GM10248 (cell line): ENCODE data around the gene ATOSB.
A peak's percentile ranks its signal among the peaks of the same experiment; 100 is the strongest.

ENCODE experiments used
- CTCF ChIA-PET: fragments of 300-600 bp; sonication (Branson Sonifier 250); formaldehyde crosslinking; extraction: SDS; loops from one replicate; lab custom pipeline; 2021; ENCODE audit warnings: antibody characterized with exemption; lab: Yijun Ruan, JAX
- POLR2A ChIA-PET: fragments of 350-650 bp; sonication (Branson Sonifier 250); formaldehyde crosslinking; extraction: SDS; loops from one replicate; lab custom pipeline; 2020; ENCODE audit warnings: antibody characterized with exemption; lab: Yijun Ruan, JAX
- DNase-seq: peaks from one replicate; pipeline ENCODE4 v3.0.0; 2012; ENCODE audit errors: extremely low spot score
- TF ChIP-seq, protein P1 (sequence below): IDR thresholded peaks from 2 replicates; pipeline ENCODE4 v1.5.1; 2012; ENCODE audit warnings: mild to moderate bottlenecking, low read depth; ENCODE audit errors: extremely low read depth, missing control alignments, control extremely low read depth

ATOSB gene

DNA sequence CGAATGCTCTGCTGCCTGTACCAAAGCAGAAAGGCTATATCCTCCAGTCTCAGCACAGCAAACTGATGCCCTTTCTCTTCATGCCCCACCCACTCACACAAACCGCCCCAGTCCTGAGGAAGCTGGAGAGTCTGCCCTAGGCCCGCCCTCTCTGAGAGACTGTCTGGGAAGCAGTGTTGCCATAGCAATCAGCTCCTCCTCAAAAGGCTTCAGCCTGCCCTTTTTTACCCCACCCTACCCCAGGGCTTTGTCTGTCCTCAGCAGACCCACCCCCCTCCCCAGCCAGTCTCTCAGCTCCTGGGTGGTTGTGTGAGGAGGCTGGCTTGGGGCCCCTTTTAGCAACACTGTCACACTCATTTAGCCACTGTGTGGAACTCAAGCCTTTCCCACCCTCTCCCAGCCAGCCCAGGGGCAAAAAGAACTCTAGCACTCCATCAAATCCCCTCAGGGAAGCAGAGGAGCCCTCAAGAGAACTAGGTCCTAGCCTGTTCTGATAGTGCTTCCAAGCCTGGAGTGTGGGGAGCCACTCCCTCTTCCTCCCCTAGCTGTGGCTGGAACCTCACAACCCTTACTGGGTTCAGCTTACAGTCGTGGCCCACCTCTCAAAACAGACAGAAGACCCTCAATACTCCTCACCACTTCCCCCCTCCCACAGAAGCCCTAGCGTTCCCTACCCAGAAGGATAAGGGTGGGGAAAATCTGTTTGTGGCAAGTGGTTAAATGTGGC, 1.4 kb downstream of the ATOSB start:
- DNase-seq = peak; percentile 49
- ChIA-PET POLR2A (interaction anchor here (0.6 to 1.6 kb wide), 4 partner anchors 11 to 614 kb away, joined by 3 to 5 read pairs (median 4); no protein-coding TSS in a partner anchor), CTCF (interaction anchor here (0.6 to 5.1 kb wide), 12 partner anchors 12 to 1027 kb away, joined by 3 to 42 read pairs (median 4); partner anchors contain the start of genes PIGO and STOML2)
- TF ChIP-seq, protein P1, sequence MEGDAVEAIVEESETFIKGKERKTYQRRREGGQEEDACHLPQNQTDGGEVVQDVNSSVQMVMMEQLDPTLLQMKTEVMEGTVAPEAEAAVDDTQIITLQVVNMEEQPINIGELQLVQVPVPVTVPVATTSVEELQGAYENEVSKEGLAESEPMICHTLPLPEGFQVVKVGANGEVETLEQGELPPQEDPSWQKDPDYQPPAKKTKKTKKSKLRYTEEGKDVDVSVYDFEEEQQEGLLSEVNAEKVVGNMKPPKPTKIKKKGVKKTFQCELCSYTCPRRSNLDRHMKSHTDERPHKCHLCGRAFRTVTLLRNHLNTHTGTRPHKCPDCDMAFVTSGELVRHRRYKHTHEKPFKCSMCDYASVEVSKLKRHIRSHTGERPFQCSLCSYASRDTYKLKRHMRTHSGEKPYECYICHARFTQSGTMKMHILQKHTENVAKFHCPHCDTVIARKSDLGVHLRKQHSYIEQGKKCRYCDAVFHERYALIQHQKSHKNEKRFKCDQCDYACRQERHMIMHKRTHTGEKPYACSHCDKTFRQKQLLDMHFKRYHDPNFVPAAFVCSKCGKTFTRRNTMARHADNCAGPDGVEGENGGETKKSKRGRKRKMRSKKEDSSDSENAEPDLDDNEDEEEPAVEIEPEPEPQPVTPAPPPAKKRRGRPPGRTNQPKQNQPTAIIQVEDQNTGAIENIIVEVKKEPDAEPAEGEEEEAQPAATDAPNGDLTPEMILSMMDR = no peak

DNA sequence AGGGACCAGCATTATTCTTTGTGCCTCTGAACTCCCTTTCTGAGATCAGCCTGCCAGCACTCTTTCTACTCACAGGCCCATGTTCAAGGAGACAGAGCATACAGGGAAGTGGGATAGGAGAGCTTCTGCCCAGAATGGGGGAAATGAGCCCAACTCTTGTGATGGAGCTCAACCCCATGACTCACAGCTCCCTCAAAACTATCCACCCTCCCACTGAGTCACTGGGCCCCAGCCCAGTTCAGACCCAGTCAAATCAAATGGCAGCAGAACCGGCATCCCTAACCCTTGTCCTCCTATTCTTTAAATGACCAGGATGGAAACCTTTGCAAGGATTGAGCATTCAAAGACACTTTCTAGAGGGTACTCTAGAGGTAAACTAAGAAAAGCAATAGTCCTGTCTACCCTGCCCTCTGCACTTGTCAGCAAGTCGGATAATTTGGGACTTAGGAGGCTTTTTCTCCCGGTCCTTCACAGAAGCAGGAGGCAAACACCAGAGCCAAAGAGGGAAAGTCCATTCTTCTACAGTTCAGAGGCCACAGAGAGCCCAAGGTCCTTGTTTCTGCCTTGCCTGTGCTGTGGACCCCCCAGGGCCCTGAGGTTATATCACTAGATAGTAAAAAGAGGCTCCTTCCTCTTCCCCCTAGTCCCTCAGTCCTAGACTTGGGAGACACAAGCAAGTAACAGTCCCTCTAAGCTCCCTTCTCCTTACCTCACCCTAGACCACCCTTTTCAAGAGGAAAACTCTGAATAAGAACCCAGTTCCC, 3.2 kb downstream of the ATOSB start:
- ChIA-PET POLR2A (no interaction called here), CTCF (interaction anchor here (1.2 to 1.7 kb wide), 6 partner anchors 14 to 491 kb away, joined by 3 to 14 read pairs (median 4); partner anchors contain the start of gene PIGO)
- TF ChIP-seq, protein P1 = no peak
- no peak for DNase-seq

DNA sequence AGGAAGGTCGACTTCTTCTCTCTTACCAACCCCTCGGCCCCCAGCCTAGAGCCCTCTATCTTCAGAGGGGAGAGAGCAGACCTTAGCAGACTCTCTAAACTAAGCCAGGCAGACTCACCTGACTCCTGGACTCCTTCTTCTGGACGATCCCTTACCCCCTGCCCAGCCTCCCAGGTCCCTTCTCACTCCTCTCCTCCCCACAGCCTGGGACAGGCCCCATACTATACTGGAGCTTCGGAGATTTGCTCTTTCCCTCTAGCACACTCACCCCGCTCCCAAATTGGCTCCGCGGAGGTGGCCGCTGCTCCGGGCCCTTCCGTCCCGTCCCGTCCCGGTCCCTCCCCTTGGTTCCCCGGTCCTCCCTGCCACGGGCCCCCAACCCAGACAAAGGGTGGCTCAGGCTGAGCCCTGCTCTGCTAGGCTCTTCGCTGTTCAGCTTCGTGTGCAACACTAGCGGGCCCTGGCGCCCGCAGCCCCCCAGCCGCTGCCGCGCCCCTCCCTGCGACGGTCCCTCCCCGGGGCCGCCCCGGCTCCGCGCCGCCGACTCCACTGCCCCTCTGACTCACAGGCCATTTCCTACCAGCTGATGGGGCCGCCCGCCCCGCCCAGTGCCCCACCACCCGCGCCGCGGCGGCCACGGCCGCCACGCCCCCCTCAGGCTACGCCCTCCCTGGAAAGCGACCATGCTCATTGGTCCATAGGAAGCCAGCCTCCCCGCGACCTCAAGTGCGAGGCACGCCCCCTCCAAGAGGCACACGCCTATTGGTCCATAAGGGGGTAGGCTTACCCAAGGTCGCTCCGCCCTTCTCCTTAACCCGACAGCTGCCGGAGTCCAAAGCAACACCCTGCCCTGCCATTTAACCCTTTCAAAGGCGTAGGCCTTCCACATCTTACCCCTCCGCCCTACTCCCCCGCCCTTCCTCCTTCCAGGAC, 4.4 kb downstream of the ATOSB start:
- TF ChIP-seq, protein P1 = no peak
- peak; percentile 96 for DNase-seq
- ChIA-PET CTCF (interaction anchor here (1.2 to 2.2 kb wide), 9 partner anchors 10 to 492 kb away, joined by 3 to 14 read pairs (median 4); partner anchors contain the start of gene PIGO), POLR2A (interaction anchor here (0.6 to 1.1 kb wide), 2 partner anchors 8 to 522 kb away, joined by 3 read pairs; no protein-coding TSS in a partner anchor)

DNA sequence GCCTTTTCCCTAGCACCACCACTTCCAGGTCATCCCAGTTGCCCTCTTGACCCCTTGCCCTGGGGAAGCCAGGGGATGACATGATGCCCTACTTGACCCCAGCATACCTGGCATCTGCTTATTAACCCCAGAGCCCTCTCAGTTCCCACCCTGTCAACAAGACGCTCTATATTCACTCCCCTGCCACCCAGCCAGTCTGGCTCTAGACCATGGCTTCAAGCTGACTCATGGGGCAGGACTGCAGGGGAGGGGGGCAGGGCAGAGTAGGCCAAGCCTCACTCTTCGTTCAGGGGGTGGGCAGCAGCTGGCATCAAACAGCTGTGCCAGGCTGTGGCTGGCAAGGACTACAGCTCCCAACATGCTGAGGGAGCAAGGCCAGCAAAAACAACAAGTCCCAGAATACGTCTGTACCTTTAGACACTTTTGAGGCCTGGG, 5.3 kb downstream of the ATOSB start:
- CTCF ChIA-PET = interaction anchor here (0.8 to 2.2 kb wide), 5 partner anchors 9 to 493 kb away, joined by 4 to 8 read pairs (median 5); partner anchors contain the start of gene PIGO
- POLR2A ChIA-PET = no interaction called here
- no peak for DNase-seq
- TF ChIP-seq, protein P1 = no peak

DNA sequence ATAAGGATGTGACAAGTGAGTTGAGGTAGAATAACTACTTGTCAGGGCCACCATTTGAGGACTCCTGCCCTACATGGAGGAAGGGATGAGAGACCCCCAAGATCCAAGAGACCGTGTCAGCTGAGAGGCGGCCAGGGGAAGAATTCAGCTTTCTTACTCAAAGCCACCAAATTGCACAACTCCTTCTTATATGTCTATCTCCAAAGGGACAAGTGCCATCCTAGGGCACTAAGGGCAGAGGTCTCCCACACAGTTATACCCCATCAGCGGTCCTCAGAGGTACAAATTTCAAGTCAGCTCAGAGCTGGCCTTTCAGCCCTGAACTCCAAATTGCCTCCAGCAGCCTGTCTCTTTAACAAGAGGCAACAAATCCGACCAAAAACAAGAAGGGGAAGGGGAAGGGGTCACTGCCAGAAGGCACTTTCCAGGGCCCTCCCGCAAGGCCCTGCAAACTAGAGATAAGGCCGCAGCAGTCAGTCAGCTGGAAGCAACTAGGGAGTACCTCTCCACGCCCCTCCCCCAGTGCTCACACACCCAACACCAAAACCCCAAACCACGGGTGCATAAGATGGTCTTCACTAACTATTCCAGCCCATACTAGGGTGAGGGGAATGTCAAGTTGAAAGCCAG, 6.6 kb downstream of the ATOSB start:
- POLR2A ChIA-PET = no interaction called here
- no peak for DNase-seq
- CTCF ChIA-PET = interaction anchor here (1.1 to 1.6 kb wide), 2 partner anchors 13 to 445 kb away, joined by 3 to 9 read pairs; partner anchors contain the start of gene PIGO
- TF ChIP-seq, protein P1 = no peak
